NCI-H146 treated with DMSO at 0.1 percent for 48 hours (cell line): ENCODE measurements around the gene ANAPC16.
"Not testable (repeated sequence)": the region's sequence is repeated elsewhere in the genome, so short reads cannot be mapped to it uniquely, and the experiment has no call there.

Source experiments
- DNase-seq: peaks from one replicate; lab custom pipeline; 2025; ENCODE audit not compliant: unreplicated experiment; lab: John Stamatoyannopoulos, UW

ANAPC16 gene

GRCh38 chr10:72215611-72216549 is at the start of gene ANAPC16, which contains the start of gene ASCC1:
Gene ANAPC16, plus strand, starts transcription at chr10:72216012. Its CDS starts 7,903 bp downstream, at chr10:72223915.
Gene ASCC1, minus strand, starts transcription at chr10:72216276. Its CDS starts 2,978 bp downstream, at chr10:72213298.
- DNase-seq, result peak; percentile 90

- DNase-seq, result no peak
These were observed 48.7 kb upstream of the ANAPC16 start for GRCh38 chr10:72167118-72167517.

DNA sequence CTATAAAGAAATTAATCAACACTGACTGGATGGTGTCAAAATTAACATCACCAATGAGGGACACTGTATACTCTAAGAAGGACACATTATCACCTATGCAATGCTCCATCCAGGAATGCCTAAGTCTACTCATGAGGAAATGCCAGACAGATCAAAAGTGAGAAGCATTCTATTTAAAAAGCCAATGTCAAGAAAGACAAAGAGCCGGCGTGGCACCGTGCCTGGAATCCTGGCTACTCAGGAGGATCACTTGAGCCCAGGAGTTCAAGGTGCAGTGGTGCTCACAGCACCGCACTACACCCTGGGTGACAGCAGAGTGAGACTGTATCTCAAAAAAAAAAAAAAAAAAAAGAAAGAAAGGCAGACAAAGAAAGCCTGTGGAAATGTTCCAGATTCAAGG is 45.5 kb upstream of the ANAPC16 start:
- no peak for DNase-seq

- no peak for DNase-seq
These were observed 45.1 kb upstream of the ANAPC16 start for GRCh38 chr10:72170733-72171132.

DNA sequence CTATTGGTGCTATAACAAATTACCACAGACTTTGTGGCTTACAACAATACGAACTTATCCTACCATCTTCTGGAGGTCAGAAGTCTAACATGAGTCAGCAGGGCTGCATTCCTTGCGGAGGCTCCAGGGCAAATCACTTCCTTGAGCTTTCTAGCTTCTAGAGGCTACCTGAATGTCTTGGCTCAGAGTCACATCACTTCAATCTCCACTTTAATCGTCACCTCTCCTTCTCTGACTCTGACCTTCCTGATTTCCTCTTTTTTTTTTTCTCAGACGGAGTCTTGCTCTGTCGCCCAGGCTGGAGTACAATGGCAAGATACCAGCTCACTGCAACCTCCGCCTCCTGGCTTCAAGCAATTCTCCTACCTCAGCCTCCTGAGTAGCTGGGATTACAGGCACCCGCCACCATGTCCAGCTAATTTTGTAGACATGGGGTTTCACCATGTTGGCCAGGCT is 44.6 kb upstream of the ANAPC16 start:
- DNase-seq, result no peak

DNA sequence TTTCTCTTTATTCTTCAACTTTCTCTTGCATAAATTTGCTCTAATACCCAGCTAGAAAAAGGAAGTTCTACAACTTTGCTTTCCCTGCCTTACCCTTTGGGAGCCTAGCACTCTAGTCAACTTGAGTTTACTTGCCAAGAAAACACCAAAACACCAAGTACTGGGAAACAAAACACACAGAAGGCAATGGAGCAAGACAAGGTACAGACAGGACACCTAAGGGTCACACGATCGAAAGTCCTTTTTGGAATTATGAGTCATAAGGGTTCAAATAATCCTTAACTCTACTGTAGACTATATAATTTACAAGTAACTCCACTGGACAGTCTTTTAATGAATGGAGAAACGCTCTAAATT is 42.6 kb upstream of the ANAPC16 start:
- no peak for DNase-seq

- DNase-seq, result no peak
These were observed 42.1 kb upstream of the ANAPC16 start for GRCh38 chr10:72173619-72174296.

DNA sequence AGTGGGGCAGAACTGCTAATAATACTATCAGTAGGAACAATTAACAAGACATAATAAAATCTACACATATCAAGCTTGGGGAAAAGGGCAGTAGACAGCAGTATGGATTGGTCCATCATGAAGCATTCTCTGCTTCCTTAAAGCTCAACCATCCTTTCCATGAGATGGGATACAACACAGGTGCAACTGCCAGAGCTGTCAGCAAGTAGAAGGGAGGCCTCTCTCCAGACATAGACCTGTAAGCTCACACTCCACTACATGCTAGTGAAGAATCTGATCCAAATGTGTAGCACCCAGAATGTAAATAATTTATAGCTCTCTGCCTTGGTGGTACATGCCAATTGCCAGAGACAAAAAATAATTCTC is 41.5 kb upstream of the ANAPC16 start:
- DNase-seq, result no peak

DNA sequence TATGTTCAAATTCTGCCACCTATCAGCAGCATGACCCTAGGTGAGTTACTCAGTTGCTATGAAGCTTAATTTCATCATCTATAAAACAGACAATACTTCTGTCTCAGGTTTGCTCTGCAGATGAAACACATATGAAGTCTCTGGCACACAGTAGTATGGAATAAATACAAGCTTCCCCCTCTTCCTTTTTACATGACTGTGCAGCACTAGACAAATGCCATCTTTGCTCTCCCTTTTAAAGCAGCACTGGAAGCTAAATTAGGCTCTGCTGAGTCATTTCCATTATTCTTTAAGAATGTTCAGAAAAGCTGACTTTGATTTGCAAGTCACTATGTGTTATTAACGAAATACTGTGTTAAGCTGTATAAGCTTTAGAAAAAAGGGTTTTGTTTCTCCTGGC is 40.7 kb upstream of the ANAPC16 start:
- no peak for DNase-seq

- DNase-seq, result no peak
These were observed 39.1 kb upstream of the ANAPC16 start for GRCh38 chr10:72176701-72177100.

DNA sequence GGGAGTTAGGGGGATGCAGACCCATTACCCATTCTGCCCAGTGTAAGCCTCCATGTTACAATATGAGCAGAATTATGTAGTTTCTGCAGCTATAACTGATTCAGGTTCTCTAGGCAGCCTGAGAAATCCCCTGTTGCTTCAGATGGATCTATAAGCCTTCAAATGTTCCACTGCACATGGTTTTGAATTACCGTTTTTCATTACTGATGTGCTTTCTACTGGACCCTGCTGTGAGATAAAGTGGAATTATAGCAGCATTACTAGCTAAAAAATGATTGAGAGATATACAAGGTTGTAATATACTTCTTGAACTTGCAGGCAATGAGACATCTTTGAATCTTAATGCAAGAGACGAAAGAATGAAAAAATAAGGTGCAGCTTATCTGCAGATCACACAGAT is 38.4 kb upstream of the ANAPC16 start:
- no peak for DNase-seq

- no peak for DNase-seq
These were observed 31.7 kb upstream of the ANAPC16 start for GRCh38 chr10:72184156-72184555.

GRCh38 chr10:72186258-72186981 is 29.4 kb upstream of the ANAPC16 start:
- DNase-seq, result no peak

GRCh38 chr10:72186982-72187330 is 28.9 kb upstream of the ANAPC16 start:
- DNase-seq, result no peak

GRCh38 chr10:72194949-72195348 is 20.9 kb upstream of the ANAPC16 start:
- no peak for DNase-seq

DNA sequence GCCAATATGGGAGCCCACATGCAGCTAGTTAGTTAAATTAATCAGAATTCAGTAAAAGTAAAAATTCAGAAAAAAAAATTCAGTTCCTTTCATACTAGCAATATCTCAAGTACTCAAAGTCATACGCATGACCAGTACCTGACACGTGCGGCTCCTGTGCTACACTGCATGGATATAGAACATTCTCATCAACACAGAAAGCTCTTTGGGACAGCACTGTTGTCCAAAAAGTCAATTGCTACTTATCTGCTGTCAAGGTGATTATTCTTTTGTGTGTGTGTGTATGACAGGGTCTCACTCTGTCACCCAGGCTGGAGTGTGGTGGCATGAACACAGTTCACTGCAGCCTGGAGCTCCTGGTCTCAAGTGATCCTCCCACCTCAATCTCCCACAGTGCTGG is 14.9 kb upstream of the ANAPC16 start:
- DNase-seq, result no peak

DNA sequence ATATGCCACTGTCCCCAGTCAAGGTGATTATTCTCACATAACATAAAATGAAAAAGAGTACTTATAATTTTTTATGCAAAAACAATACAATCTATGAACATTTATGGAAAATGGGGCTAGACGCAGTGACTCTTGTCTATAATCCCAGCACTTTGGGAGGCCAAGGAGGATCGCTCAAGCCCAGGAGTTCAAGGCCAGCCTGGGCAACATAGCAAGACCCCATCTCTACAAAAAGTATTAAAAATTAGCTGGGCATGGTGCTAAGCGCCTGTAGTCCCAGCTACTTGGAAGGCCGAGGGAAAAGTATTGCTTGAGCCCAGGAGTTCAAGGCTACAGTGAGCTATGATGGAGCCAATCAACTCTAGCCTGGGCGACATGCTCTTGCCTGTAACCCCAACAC is 14.5 kb upstream of the ANAPC16 start:
- no peak for DNase-seq

- DNase-seq, result no peak
These were observed 11.5 kb upstream of the ANAPC16 start for GRCh38 chr10:72204296-72204695.

- no peak for DNase-seq
These were observed 11.1 kb upstream of the ANAPC16 start for GRCh38 chr10:72204724-72205123.

GRCh38 chr10:72206511-72207229 is 9.1 kb upstream of the ANAPC16 start:
- DNase-seq, result no peak

DNA sequence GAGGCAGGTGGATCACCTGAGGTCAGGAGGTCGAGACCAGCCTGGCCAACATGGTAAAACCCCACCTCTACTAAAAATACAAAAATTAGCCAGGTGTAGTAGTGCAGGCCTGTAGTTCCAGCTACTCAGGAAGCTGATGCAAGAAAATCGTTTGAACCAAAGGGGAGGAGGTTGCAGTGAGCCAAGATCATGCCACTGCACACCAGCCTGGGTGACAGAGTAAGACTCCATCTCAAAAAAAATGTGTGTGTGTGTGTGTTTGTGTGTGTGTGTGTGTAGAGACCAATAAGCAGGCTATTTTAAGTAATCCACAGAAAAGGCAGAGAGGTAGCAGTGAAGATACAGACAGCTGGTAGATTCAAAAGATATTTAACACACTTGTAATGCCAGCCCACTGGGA is 7.3 kb upstream of the ANAPC16 start:
- not testable (repeated sequence) for DNase-seq
